ENCODE results near the gene OSBPL5. TPM values are rescaled to one million over a fixed set of nuclear protein-coding genes. Genes with fewer than 3 reads are reported as not detected.

The OSBPL5 gene
- total RNA-seq, 1 experiment from 2014 or later: 28.4 TPM

DNA sequence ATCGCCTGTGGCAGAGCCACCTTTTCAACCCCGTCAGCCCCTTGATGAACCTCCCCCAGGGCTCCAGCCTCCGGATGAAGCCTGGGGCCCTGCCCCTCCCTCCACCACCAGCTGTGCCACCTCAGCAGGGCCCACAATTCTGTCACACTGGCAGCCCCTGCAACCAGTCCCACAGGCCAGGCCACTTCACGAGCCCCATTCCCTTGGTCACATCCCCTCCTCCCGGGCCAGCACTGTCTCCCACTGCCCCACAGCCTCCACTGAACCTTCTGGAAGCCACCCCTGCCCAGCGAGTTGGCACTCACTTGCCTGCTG is 19.9 kb downstream of the OSBPL5 start:
- Histone ChIP-seq H3K36me3 (ENCODE audit: insufficient read depth, low read length, poor library complexity, severe bottlenecking) (no peaks in the 10 kb centered on the region), H3K27ac (ENCODE audit: low read depth, low read length, poor library complexity, severe bottlenecking) (no peak overlapping the region), H3K4me3 (ENCODE audit: low read depth, low read length, poor library complexity, severe bottlenecking) (no peak overlapping the region), H3K27me3 (replicated peaks; ENCODE audit: insufficient read depth, low read depth, low read length, poor library complexity) (no peaks in the 10 kb centered on the region), H3K9me3 (ENCODE audit: low read depth, low read length, poor library complexity, severe bottlenecking) (no peaks in the 10 kb centered on the region), H3K4me1 (ENCODE audit: insufficient read depth, low read length, poor library complexity, severe bottlenecking) (no peaks in the 10 kb centered on the region)
- DNase-seq (ENCODE audit: low spot score): no peak
- ChIA-PET CTCF (no interaction called here), POLR2A (ENCODE audit: low non-redundant PET) (no interaction called here)
- TF ChIP-seq, protein P1, sequence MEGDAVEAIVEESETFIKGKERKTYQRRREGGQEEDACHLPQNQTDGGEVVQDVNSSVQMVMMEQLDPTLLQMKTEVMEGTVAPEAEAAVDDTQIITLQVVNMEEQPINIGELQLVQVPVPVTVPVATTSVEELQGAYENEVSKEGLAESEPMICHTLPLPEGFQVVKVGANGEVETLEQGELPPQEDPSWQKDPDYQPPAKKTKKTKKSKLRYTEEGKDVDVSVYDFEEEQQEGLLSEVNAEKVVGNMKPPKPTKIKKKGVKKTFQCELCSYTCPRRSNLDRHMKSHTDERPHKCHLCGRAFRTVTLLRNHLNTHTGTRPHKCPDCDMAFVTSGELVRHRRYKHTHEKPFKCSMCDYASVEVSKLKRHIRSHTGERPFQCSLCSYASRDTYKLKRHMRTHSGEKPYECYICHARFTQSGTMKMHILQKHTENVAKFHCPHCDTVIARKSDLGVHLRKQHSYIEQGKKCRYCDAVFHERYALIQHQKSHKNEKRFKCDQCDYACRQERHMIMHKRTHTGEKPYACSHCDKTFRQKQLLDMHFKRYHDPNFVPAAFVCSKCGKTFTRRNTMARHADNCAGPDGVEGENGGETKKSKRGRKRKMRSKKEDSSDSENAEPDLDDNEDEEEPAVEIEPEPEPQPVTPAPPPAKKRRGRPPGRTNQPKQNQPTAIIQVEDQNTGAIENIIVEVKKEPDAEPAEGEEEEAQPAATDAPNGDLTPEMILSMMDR (conservative IDR thresholded peaks at IDR 0.05; ENCODE audit: low read depth, low read length): no peak
- no peak for TF ChIP-seq EZH2 (IDR thresholded peaks at IDR 0.05; ENCODE audit: borderline replicate concordance, low read depth, low read length, poor library complexity, severe bottlenecking)
- BruUV-seq (replicated peaks): no TSS peak
- intact Hi-C loops (cut with micrococcal nuclease; ENCODE audit: unreplicated experiment): no loop called here

DNA sequence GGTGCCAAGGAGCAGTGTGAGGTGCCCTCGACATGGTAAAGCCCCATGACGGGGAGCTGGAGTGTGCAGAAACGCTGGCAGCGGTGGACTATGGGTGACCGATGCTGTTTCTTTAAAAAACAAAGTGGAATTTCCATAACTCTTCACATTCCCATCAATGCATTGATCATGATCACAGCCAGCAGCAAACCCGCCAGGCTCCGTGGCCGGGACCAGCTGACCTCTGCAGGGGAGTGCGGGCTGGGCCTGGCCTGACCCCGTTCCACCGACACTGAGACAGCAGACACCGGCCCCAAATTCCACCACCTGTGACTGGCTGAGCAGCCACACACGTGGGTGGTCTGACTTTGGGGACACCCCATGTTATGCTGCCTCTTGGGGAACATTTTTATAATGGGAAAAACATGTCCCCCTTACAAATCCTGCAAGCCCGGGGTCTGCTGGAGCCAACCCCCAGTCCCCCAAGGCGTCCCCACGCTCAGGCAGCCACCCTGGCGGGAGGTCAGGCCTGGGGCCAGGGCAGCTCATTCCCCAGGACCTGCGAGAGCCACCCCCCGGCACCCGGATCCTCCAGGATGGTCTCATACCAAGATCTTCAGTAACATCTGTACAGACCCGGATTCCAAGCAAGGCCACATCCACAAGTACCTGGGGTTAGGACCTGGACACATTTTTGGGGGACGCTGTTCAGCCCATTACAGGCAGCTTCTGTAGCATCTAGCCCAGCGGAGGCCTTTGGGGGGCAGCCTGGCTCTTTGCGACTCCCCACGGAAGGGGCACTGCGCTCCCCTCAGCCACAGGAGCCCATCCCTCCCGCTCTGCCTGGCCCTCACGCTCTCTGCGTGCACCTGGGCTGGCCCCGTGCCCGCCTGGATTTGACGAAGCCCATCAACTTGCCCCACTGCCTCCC is 20.6 kb downstream of the OSBPL5 start:
- CTCF ChIA-PET: no interaction called here

DNA sequence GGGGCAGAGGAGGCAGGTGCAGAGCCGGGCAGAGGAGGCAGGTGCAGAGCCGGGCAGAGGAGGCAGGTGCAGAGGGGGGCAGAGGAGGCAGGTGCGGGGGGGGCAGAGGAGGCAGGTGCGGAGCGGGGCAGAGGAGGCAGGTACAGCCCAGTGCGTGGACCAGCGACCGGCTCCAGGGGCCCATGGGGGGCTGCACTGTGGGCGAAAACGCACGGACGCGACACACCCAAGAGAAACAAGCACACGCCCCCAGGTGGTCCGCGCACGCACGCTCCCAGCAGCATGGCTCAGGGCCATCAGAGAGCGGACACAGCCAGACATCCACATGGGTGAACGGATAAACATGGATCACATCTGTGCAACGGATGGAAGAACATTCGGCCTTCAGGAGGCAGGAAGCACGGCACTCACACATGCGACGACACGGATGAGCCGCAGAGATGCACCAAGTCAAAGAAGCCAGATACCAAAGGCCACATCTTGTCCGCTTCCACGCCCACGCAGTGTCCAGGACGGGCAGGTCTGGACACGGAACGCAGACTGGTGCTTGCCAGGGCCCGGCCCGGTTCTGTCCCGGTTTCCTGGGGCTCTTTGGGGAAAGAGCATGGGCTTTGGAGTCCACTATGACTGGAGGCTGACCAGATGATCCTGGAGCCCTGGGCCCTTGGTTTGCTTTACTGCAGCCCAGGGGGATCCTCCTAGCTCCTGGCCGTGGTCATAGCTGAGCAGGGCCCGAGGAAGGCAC is 21.8 kb downstream of the OSBPL5 start:
- ChIA-PET POLR2A (ENCODE audit: low non-redundant PET) (no interaction called here), CTCF (no interaction called here)
- intact Hi-C loops (cut with micrococcal nuclease; ENCODE audit: unreplicated experiment): no loop called here
- Histone ChIP-seq H3K27ac (ENCODE audit: low read depth, low read length, poor library complexity, severe bottlenecking) (no peak overlapping the region), H3K27me3 (replicated peaks; ENCODE audit: insufficient read depth, low read depth, low read length, poor library complexity) (no peaks in the 10 kb centered on the region), H3K36me3 (ENCODE audit: insufficient read depth, low read length, poor library complexity, severe bottlenecking) (no peaks in the 10 kb centered on the region), H3K9me3 (ENCODE audit: low read depth, low read length, poor library complexity, severe bottlenecking) (no peaks in the 10 kb centered on the region), H3K4me3 (ENCODE audit: low read depth, low read length, poor library complexity, severe bottlenecking) (no peak overlapping the region), H3K4me1 (ENCODE audit: insufficient read depth, low read length, poor library complexity, severe bottlenecking) (no peaks in the 10 kb centered on the region)
- TF ChIP-seq, protein P1 (conservative IDR thresholded peaks at IDR 0.05; ENCODE audit: low read depth, low read length): no peak
- no peak for TF ChIP-seq EZH2 (IDR thresholded peaks at IDR 0.05; ENCODE audit: borderline replicate concordance, low read depth, low read length, poor library complexity, severe bottlenecking)
- DNase-seq (ENCODE audit: low spot score): no peak
- BruUV-seq (replicated peaks): no TSS peak

More for the DNA sequence above, 20.6 kb downstream of the OSBPL5 start:
- TF ChIP-seq, protein P1 (conservative IDR thresholded peaks at IDR 0.05; ENCODE audit: low read depth, low read length): no peak
- no peak for TF ChIP-seq EZH2 (IDR thresholded peaks at IDR 0.05; ENCODE audit: borderline replicate concordance, low read depth, low read length, poor library complexity, severe bottlenecking)
- no peak overlapping the region for H3K4me3 ChIP-seq (ENCODE audit: low read depth, low read length, poor library complexity, severe bottlenecking)
- H3K27me3 ChIP-seq (replicated peaks; ENCODE audit: insufficient read depth, low read depth, low read length, poor library complexity): no peaks in the 10 kb centered on the region
- POLR2A ChIA-PET (ENCODE audit: low non-redundant PET): no interaction called here
- H3K27ac ChIP-seq (ENCODE audit: low read depth, low read length, poor library complexity, severe bottlenecking): no peak overlapping the region
- no peaks in the 10 kb centered on the region for H3K36me3 ChIP-seq (ENCODE audit: insufficient read depth, low read length, poor library complexity, severe bottlenecking)
- no peaks in the 10 kb centered on the region for H3K9me3 ChIP-seq (ENCODE audit: low read depth, low read length, poor library complexity, severe bottlenecking)
- BruUV-seq (replicated peaks): no TSS peak
- no peaks in the 10 kb centered on the region for H3K4me1 ChIP-seq (ENCODE audit: insufficient read depth, low read length, poor library complexity, severe bottlenecking)
- intact Hi-C loops (cut with micrococcal nuclease; ENCODE audit: unreplicated experiment): no loop called here
- DNase-seq (ENCODE audit: low spot score): no peak
